Ovary (tissue), 9 donors: ENCODE results near the gene MAPKAP1. TPM values are rescaled to one million over a fixed set of nuclear protein-coding genes. Genes with fewer than 3 reads are reported as not detected.
"Not testable (repeated sequence)": the region's sequence is repeated elsewhere in the genome, so short reads cannot be mapped to it uniquely, and the experiment has no call there.

ENCODE experiments used
- DNase-seq, 5 donors: peaks; one replicate each; pipeline ENCODE4 v3.0.0-alpha.2; 2019 to 2020
- H3K27ac ChIP-seq, 2 donors: fragments of 200-600 bp; one replicate each; pipeline versions ENCODE4 v1.5.1 to v1.8.0; 2019 to 2022
- H3K27me3 ChIP-seq: fragments of 200-600 bp; one replicate; pipeline ENCODE4 v1.8.0; 2022
- H3K36me3 ChIP-seq: fragments of 200-600 bp; sonication (generic); one replicate; pipeline ENCODE4 v1.5.1; 2019
- H3K4me1 ChIP-seq: one replicate; pipeline ENCODE4 v1.8.1; 2013; ENCODE audit warnings: mild to moderate bottlenecking, moderate library complexity; ENCODE audit not compliant: insufficient read depth
- H3K4me3 ChIP-seq: fragments of 200-600 bp; sonication (generic); one replicate; pipeline ENCODE4 v1.5.1; 2017
- H3K9me3 ChIP-seq, 2 donors: fragments of 200-600 bp in 1 of 2; sonication (generic) in 1 of 2; one replicate each; pipeline versions ENCODE4 v1.5.1 to v1.8.1; 2013 to 2019; ENCODE audit warnings: mild to moderate bottlenecking in 1 of 2, moderate library complexity in 1 of 2
- EP300 ChIP-seq: sonication (generic); formaldehyde crosslinking; IDR thresholded peaks from one replicate; pipeline ENCODE4 v1.6.1; 2017; ENCODE audit warnings: antibody characterized with exemption
- POLR2A ChIP-seq: fragments of 450-650 bp; IDR thresholded peaks from one replicate; pipeline ENCODE4 v1.6.1; 2017; ENCODE audit warnings: antibody characterized with exemption, mild to moderate bottlenecking, moderate library complexity
- WGBS, 3 donors: extraction: QIAGEN DNeasy Blood & Tissue Kit in 1 of 3; methylation state at CpG; one replicate each; pipeline versions ENCODE4 v1.1.5 to v1.1.7; 2013 to 2017; 5-methylcytosine and 5-hydroxymethylcytosine counted together
- intact Hi-C, 4 donors: fragments of 100-400 bp; cut with DNase I; formaldehyde crosslinking; loops; one replicate each; pipeline versions ENCODE4 v1.11.0 to v1.15.1; 2022 to 2023
- polyA plus RNA-seq, 2 donors: library from polyadenylated mRNA; stranded (reverse); fragments of 200-250 nt in 1 of 2; fragments of 350-450 nt in 1 of 2; fragmentation: Illumina TruSeq in 1 of 2; extraction: RNeasy Lipid Tissue Mini Kit (QIAGEN cat#74804) in 1 of 2; gene quantifications; one replicate each; pipeline ENCODE4 v1.2.3, GENCODE V29; 2013 to 2014
- total RNA-seq, 7 donors: library from RNA; depleted of rRNA in 2 of 7; stranded (reverse); fragments of >200 nt in 2 of 7; fragmentation: NEBNext Ultra II Directional in 3 of 7; extraction: Animal tissue kit (Norgen Biotek cat#: 25700) in 3 of 7; gene quantifications; one replicate each; pipeline versions ENCODE4 v1.1.0 to v1.2.4, GENCODE V29; 2016 to 2023
- TF ChIP-seq, protein P1 (sequence below), 3 donors: fragments of 450-650 bp in 2 of 3; fragments of 200-600 bp in 1 of 3; IDR thresholded peaks; one replicate each; pipeline versions ENCODE4 v1.5.1 to v1.8.0; 2016 to 2022; ENCODE audit warnings: antibody characterized with exemption in 3 of 3, mild to moderate bottlenecking in 1 of 3
- donor health status: DM: no; HTN: no; CAD: no; lungs with moderate emphysema.
- donor health status: DM: no; HTN: no; CAD: no.
- donor health status: Bipolar disorder and iron deficiency.
- donor health status: DM: yes; HTN: yes; CAD: no.
- donor health status: DM: no; HTN: no; CAD: no.
- donor health status: DM: yes; HTN: yes; CAD: no.

MAPKAP1 gene
- total and polyA plus RNA-seq, 9 donors, result 43.3 to 86.5 (median 50.2) TPM

DNA sequence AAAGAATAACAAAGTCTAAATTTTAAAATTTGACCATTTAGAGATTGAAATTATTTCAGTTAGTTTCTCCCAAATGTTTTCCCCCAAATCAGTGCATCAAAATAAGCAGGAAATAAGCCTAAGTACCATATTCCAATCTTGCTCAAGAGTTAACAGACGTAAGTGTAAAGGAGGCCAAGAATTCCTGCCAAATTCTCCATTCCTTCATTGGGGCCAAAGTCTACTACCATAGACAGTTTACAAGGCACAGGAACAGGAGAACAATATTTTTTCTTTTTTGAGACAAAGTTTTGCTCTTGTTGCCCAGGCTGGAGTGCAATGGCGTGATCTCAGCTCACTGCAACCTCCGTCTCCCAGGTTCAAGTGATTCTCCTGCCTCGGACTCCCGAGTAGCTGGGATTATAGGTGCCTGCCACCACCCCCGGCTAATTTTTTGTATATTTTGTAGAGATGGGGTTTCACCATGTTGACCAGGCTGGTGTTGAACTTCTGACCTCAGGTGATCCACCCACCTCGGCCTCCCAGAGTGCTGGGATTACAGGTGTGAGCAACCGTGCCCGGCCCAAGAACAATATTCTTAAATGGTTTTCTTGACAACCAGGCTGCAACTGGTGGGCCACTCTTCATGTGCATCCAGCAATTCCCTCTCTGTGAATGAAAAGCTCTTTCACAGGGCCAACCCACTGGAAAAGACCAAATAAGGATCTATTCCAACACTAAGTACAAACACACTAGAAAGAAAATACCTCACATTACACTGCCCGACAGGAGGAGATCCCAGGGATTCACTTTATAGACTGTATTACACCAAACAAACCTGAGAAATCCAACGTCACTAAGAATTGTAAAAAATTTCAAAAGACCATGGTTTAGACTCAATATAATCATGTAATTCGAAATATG, 127.7 kb downstream of the MAPKAP1 start:
- Histone ChIP-seq H3K36me3 (no peaks in the 10 kb centered on the region), H3K4me3 (no peak overlapping the region), H3K27me3 (no peaks in the 10 kb centered on the region), H3K4me1 (no peaks in the 10 kb centered on the region), H3K27ac (no peak overlapping the region), H3K9me3 (no peaks in the 10 kb centered on the region)
- TF ChIP-seq POLR2A, result no peak
- intact Hi-C loops, result no loop called here
- WGBS, 3 donors, result 90 to 95% (median 94%) methylated on average over 12 of the region's 12 CpGs
- no peak for DNase-seq

DNA sequence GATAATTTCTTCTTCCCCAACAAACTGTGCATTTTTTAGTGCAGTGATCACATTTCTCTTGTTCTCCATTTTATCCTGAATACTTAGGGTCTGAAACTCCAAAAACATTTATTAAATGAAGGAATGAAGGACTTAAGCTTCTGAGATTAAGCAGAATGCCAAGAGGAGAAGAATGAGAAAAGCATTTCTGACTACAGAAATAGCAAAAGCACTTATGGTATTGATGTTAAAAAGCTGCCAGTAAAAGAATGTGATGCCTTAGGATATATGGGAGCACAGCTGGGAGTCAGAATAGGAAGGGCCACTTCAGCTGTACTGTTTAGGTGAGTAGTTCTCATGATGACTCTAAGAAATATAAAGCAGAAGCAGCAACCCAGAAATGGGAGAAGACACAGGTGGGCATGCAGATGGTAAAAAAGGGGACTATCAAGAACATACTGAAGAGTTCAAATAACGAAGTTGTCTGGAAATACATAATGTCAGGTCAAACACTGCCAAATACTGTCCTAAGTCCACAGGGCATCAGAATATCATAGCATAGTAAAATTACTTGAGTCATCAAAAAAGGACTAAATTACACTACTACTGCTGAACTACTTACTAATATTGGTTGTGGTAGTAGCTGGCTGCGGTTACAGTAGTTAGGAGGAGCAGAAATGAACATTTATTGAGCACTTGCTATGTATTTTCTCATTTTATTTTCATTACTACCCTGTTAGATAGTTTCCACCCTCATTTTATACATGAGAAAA, 132.7 kb downstream of the MAPKAP1 start:
- intact Hi-C loops, result no loop called here
- no peaks in the 10 kb centered on the region for H3K9me3 ChIP-seq
- no peak overlapping the region for H3K27ac ChIP-seq
- H3K4me1 ChIP-seq, result no peaks in the 10 kb centered on the region
- no peak for DNase-seq
- no peaks in the 10 kb centered on the region for H3K27me3 ChIP-seq
- H3K4me3 ChIP-seq, result no peak overlapping the region
- TF ChIP-seq EP300, result no peak
- 93 to 97% (median 96%) methylated on average over 2 of the region's 2 CpGs for WGBS, 3 donors
- no peaks in the 10 kb centered on the region for H3K36me3 ChIP-seq

DNA sequence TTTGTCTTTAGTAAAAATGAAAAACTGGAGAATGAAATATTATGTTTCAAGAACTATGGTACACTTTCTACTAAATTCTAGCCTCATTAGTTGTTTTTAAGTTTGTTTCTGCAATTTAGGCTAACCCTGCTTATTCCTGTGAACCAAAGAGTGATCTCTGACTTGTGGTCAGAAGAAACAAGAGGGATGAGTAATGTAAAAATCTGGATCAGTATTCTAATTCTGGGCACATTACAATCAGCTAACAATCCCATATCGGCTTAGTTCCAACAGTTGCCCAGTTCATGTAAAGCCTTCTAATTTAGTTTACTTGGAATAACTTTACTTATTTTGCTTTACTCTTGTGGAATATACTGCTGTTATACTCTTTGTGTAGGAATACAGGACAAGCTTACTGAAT, 134.5 kb downstream of the MAPKAP1 start:
- 69 to 98% (median 98%) methylated on average over 1 of the region's 1 CpG for WGBS, 3 donors
- H3K27ac ChIP-seq, H3K27me3 ChIP-seq, H3K4me1 ChIP-seq, intact Hi-C loops, H3K9me3 ChIP-seq, H3K4me3 ChIP-seq, H3K36me3 ChIP-seq, DNase-seq: not testable (repeated sequence)

DNA sequence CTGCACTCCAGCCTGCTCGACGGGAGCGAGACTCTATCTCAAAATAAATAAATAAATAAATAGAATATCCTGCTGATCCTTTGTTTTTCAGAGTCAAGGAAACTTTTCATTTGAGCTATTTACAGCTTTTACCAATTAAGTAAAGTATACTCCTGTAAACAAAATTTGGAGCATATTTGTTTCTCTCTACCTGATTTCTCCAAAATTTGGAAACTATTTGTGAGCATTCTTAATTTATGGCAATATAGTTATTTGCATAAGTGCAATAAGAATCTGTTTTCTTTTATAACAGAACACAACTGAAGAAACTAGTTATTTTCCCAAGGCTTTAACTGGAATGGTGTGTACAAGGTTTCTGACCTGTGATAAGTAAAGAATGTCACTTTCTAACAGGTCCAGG, 135.2 kb downstream of the MAPKAP1 start:
- H3K36me3 ChIP-seq, intact Hi-C loops: not testable (repeated sequence)
- 98% methylated on average over 3 of the region's 3 CpGs for WGBS, 3 donors

DNA sequence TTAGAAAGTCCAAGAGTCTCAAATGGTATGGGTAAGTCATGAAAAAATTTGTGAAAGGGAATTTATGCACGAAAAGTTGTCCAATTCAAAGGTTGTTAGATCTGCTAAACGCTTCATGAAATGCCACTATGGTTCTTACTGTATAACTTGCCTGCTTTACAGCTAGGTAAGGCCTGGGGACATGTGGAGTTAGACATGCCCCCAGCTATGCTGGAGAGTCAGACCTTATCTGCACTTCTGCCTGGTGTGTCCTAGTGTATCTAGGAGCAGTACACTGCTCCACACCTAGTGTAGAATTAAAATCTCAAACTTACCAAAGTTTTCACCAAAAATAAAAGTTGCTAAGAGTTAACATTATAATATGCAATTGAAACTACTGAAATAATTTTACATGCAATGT, 136.8 kb downstream of the MAPKAP1 start:
- no peak overlapping the region for H3K4me3 ChIP-seq
- intact Hi-C loops, result no loop called here
- DNase-seq, result no peak
- no peak overlapping the region for H3K27ac ChIP-seq
- WGBS, 3 donors, result 96 to 97% (median 97%) methylated on average over 2 of the region's 2 CpGs
- no peaks in the 10 kb centered on the region for H3K4me1 ChIP-seq
- no peaks in the 10 kb centered on the region for H3K27me3 ChIP-seq
- H3K9me3 ChIP-seq, result no peaks in the 10 kb centered on the region
- no peaks in the 10 kb centered on the region for H3K36me3 ChIP-seq
- TF ChIP-seq EP300 (no peak), POLR2A (no peak)
- TF ChIP-seq, protein P1, sequence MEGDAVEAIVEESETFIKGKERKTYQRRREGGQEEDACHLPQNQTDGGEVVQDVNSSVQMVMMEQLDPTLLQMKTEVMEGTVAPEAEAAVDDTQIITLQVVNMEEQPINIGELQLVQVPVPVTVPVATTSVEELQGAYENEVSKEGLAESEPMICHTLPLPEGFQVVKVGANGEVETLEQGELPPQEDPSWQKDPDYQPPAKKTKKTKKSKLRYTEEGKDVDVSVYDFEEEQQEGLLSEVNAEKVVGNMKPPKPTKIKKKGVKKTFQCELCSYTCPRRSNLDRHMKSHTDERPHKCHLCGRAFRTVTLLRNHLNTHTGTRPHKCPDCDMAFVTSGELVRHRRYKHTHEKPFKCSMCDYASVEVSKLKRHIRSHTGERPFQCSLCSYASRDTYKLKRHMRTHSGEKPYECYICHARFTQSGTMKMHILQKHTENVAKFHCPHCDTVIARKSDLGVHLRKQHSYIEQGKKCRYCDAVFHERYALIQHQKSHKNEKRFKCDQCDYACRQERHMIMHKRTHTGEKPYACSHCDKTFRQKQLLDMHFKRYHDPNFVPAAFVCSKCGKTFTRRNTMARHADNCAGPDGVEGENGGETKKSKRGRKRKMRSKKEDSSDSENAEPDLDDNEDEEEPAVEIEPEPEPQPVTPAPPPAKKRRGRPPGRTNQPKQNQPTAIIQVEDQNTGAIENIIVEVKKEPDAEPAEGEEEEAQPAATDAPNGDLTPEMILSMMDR (IDR thresholded peaks at IDR 0.05), result no peak

More for the DNA sequence above, 135.2 kb downstream of the MAPKAP1 start:
- not testable (repeated sequence) for DNase-seq, H3K27me3 ChIP-seq, H3K4me3 ChIP-seq, H3K4me1 ChIP-seq, H3K27ac ChIP-seq, H3K9me3 ChIP-seq

DNA sequence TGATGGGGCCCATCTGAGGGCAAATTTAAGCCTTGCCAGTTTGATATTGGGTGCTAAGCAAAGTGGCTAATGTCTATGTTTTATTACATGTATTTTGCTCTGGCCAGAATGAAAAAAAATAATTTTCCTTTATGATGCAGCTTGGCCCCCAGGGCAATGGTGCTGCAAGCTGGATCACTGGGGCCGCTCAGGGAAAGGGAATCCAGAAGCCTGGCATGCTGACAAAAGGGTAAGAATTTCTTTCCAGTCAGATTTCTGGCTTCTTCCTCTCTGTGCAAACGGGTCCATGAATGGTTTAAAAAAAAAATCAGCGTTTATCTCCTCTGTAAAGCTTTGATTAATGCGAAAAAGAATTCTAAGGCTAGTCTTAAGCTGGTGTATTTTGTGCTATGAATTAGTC, 138.4 kb downstream of the MAPKAP1 start:
- no peak for DNase-seq
- H3K4me3 ChIP-seq, result no peak overlapping the region
- 59 to 83% (median 62%) methylated on average over 4 of the region's 4 CpGs for WGBS, 3 donors
- TF ChIP-seq POLR2A (no peak), EP300 (no peak)
- TF ChIP-seq, protein P1 (IDR thresholded peaks at IDR 0.05), result no peak
- no peaks in the 10 kb centered on the region for H3K36me3 ChIP-seq
- H3K27me3 ChIP-seq, result no peaks in the 10 kb centered on the region
- H3K27ac ChIP-seq, result no peak overlapping the region
- no peaks in the 10 kb centered on the region for H3K4me1 ChIP-seq
- H3K9me3 ChIP-seq, result no peaks in the 10 kb centered on the region
- intact Hi-C loops, result no loop called here

DNA sequence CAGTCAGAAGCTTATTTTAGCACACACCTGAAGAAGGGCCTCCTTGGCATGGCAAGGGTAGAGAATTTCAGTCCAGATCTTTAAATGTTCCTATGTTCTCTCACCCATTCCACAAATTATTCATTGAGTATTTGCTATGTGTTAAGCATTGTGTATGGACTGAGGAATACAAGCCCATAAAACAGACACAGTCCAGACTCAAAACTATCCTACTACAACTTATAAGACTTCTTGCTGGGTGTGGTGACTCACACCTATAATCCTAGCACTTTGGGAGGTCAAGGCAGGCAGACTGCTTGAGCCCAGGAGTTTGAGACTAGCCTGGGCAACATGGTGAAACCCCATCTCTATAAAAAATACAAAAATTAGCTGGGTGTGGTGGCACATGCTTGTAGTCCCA, 141.0 kb downstream of the MAPKAP1 start:
- DNase-seq, intact Hi-C loops, H3K9me3 ChIP-seq, H3K36me3 ChIP-seq, H3K27me3 ChIP-seq, H3K27ac ChIP-seq, H3K4me1 ChIP-seq, H3K4me3 ChIP-seq: not testable (repeated sequence)
